OCI-M1 (cell line): ENCODE results near the gene MEMO1.
"Not testable (repeated sequence)": the region's sequence is repeated elsewhere in the genome, so short reads cannot be mapped to it uniquely, and the experiment has no call there.

Experiments used
- DNase-seq: peaks from one replicate; lab custom pipeline; 2025; lab: John Stamatoyannopoulos, UW

MEMO1 gene

DNA sequence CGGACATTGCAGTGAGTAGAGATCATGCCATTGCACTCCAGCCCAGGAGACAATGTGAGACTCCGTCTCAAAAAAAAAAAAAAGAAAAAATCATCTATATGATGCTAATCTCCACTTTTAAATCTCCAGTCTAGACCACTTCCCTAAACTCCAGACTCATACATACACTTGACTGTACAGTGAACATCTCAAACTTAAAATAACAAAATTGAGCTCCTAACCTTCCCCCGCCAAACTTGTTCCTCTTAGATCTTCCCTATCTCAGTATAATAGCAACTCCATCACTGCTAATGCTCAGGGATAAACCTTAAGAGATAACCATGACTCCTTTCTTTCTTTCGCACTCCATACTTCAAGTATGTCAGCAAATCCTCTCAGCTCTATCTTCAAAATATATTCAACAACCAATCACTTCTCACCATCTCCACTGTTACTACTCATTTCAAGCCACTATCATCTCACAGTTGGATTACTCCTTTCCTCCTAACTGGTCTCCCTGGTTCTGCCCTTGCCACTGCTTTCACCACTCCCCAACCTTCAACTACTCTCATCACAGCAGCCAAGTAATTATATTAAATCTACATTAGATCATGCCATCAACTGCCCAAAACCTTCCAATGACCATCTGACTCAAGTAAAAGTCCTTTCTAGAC is 12.0 kb downstream of the MEMO1 start:
- peak; percentile 78 for DNase-seq

DNA sequence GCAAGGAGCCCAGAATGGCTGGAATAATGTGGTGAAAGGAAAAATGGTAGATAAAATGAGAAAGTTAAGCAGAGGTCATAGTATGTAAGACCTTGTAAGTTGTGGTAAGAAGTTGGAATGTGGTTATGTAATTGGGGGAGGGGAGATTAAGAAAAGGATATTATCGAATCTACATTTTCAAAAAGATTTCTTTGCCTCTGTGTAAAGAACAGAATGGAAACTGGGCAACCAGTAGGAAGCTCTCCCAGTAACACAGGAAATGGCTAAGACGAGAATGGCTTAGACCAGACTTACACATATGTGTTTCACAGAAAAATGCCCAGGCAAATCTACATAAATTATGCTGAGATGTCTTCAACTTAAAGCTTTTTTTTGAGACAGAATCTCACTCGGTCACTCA is 13.2 kb downstream of the MEMO1 start:
- peak; percentile 28 for DNase-seq

DNA sequence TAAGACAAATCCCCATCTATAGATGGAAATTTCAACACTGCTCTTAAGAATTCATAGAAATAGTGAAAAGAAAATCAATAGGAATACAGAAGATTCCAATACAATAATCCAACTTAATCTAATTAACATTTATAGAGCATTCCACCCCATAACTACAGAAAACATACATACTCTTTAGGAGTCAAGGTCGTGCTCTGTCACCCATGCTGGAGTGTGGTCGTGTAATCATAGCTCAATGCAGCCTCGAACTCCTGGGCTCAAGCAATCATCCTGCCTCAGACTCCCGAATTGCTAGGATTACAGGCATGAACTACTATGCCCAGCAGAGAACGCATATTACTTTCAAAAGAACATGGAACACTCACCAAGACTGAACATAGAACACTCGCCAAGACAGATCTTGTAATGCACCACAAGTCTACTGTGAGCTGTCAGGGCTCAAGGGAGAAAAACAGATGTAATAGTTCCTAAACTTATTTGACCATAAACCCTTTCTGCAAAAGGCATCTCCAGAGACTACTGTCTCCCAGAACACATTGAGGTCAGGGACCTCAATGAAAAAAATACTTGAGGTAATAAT is 14.1 kb downstream of the MEMO1 start:
- no peak for DNase-seq

DNA sequence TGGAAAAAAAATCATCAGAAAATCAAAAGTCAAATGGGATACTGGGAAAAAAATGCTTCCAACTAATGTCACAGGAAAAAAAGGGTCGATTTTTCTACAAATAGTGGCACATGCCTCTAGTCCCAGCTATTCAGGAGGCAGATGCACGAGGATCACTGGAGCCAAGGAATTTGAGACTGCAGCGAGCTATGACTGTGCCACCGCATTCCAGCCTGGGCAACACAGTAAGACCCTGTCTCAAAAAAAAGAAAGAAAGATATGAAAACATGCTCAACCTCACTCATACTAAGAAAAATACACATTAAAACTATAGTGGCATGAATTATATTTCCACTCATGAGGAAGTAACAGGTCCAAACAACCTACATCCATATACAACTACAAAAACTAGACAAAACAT is 17.9 kb downstream of the MEMO1 start:
- no peak for DNase-seq

DNA sequence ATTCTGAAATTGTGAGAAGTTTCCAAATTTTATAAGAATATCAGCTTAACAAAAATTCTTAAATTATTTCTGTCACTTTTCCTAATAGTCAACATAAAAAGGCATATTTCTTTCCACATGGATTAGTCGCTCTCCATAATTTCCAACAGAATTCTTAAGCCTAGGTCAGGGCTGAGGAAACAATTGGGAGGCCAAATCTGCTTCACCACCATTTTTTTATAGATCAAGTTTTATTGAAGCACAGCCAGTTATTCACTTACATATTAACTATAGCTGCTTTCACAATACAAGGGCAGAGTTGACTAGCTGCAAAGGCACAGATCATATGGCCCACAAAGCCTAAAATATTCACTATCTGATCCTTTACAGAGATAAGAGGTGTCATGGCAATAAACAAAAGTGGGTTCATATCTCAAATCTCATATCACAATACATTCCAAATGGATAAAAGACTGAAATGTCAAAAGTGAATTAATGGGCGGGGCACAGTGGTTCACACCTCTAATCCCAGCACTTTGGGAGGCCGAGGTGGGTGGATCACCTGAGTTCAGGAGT is 18.7 kb downstream of the MEMO1 start:
- no peak for DNase-seq

DNA sequence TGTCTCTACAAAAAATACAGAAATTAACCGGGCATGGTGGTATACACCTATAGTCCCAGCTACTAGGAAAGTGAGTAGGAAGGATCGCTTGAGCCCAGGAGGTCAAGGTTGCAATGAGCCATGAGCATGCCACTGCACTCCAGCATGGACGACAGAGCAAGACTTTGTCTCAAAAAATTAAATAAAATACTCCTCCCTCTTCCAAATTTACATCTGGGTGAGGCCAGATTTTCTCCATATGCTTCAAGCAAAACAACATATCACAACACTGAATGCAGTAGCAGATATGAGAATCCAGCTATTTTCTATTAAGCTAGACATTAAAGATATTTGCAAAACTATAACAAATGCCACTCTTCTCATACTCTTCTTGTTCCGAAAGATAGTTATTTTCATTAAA is 20.9 kb downstream of the MEMO1 start:
- DNase-seq = no peak

DNA sequence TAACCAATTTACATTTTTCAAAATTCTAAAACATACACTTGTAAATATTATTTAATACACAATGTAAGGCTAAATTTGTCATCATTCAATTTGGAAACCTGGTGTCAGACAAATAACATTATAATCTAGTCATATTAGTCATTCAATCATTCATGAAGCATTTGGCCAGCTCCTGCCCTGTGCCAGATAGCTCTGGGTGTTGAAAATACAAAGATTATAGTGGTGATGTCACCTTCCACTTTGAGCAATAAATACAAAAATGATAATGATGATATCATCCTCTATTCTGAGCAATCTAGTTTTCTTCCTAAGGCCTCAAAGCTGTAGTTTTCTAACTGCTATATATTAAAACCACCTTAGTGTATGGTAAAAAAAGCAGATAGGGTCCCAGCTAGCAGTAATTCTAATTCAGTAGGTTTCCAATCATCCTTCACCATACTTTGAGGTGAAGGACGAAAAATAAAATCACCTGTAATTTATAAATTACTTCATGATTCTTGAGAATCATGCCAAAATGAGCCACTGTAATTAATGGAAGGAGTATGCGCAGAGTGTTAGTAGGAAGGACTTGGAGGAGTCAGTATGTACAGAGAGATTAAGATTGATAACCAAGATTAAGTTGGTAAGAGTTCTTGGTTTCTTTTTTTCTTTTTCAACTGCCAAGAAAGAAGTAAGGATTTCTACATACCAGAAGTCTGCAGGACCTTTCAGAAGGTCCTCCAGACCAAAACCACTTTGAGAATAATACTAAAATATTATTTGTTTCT is 23.2 kb downstream of the MEMO1 start:
- peak; percentile 53 for DNase-seq

DNA sequence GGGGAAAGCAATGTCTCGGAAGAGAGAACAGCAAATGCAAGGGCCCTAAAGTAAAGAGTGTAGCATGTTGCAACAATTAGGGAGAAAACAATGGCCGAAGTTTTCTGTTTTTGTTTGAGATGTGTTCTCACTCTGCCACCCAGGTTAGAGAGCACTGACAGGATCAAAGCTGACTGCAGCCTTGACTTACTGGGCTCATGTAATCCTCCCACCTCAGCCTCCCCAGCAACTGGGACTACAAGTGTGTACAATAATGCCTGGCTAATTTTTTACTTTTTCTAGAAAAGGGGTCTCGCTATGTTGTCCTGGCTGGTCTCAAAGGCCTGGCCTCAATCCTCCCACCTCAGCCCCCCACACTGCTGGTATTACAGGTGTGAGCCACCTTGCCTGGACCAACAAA is 23.9 kb downstream of the MEMO1 start:
- DNase-seq = no peak

DNA sequence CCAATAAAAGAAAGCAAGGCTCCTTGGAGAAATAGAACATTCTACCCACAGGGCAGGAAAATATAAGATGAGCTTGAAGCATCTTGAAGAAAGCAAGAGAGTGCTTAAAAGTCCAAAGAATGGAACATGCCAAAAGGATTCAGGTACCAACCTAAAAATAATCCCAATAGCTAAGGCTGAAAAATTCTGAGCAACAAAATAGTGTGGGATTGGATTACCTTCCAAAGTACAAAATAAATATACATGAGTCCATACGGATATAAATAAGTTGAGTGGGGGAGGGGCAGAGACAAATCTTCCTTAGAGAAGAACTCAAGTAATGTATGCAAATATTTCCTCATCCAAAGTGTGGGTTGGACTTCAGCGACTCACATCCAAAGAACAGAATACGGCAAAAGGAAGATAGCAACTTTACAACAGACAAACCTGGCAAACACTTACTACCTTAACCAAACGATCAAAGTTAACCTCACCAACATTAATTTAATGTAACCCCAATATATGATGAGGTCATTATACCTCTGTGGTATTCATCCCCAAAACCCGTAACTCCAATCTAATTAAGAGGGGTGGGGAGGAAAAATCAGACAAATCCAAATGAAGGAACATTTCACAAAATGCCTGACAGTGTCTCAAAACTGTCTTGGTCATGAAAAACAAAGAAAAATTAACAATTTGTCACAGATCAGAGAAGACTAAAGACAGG is 26.9 kb downstream of the MEMO1 start:
- DNase-seq = no peak

DNA sequence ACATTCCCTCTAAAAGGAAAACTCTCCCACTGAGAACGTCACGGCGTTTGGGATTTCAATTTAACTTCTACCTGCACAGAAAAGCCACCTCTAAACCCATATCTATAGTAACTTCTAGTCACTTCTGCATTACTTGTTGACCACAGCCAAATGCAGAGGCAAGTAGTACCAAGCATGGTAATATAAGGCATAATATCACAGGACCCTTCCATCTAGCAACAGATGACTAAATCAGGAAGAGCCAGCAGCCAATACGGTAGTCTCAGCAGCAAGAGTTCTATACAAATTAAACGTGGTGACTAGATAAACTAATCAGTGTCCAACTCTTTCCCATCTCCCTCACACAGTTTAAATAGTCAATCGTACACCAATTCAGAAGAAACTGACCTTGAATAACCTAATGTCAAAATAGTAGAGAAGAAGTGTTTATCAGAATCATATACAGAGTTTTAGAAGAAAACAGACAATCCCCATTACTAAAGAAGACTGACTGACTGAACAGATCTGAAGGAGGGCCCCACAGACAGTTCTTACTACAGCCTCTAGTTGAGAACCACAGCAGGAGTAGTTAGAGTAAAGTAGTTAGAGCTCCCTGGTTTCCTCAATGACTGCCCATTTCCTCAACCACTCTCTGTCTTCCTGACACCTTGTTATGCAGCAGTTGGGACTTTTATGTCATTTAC is 30.0 kb downstream of the MEMO1 start:
- peak; percentile 88 for DNase-seq

DNA sequence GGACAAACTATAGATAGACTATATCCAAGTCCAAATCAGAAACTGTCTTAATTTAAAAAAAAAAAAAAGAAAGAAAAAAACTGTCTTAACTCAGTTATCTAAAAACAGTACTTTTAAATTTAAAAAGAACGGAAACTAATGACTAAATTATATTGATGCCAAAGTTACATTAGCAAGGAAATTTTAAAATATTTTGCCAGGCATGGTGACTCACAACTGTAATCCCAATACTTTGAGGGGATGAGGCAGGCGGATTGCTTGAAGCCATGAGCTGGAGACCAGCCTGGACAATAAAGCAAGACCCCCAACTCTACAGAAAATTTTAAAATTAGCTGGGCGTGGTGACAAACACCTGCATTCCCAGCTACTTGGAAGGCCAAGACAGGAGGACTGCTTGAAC is 30.9 kb downstream of the MEMO1 start:
- no peak for DNase-seq

DNA sequence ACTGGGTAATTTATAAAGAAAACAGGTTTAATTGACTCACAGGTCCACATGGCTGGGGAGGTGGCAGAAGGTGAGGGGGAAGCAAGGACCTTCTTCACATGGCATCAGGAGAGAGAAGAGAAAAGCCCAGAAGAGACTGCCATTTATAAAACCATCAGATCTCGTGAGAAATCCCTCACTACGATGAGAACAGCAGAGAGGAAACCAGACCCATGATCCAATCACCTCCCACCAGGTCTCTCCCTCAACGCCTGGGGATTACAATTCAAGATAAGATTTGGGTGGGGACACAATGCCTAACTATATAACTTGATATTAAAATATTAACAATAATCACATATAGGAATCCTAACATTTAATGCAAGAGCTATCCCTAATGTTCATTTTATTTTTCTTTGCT is 31.8 kb downstream of the MEMO1 start:
- peak; percentile 22 for DNase-seq

DNA sequence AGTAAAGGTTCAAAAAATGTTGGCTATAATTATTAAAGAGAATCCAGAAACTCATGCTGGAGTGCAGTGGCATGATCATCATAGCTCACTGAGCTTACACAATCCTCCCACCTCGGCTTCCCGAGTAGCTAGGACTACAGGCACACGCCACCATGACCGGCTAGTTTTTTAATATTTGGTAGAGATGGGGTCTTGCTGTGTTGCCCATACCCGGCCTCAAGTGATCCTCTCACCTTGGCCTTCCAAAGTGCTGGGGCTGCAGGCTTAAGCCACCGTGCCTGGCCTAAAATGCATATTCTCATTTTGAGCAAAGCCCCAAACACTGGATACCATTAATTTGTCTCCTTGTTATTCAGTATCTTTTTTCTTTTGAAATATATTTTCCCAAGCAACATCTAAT is 32.4 kb downstream of the MEMO1 start:
- no peak for DNase-seq

DNA sequence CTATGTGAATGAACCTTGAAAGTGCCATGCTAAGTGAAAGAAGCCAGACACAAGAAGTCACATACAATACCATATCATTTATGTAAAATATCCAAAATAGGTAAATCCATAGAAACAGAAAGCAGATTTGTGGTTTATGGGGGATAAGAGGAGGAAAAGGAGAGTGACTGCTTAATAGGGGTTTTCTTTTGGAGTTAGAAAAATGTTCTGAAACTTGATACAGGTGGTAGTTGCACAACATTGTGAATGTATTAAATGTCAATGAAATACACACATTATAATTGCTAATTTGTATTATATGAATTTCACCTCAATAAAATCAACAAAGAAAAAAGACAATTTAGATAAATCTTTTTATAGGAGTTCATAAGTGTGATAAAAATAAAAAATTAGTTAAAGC is 37.1 kb downstream of the MEMO1 start:
- no peak for DNase-seq

DNA sequence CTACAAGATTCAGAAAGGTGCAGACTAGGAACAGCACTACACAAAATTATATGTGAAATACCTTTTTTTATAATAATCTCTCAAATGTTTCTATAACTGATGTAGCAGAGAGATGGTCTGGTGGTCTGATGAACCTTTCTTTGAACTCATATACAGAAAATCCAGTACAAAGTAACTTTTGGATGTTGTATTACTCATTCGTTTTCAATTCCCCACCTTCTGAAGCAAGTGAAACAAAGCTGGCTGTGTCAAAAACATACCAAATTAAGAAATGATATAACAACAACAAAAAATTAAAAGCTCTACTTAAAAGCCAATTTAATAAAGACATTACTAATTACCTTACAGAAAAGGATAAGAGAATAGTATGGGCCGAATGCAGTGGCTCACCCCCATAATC is 38.7 kb downstream of the MEMO1 start:
- DNase-seq = no peak

DNA sequence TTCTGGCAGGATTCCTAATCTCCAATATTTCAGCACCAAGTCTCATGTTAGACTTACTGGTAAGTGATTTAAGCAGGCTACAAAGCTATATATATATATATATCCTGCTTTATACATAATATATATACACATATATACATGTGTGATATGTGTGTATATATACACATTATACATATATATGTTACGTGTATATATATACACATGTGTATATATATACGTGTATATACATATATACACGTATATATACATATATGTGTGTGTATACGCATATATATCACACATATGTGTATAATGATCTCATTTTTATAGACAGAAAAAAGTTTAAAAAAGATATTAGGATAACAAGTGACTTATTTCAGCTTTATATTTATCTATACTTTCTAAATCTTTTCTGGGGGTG is 41.6 kb downstream of the MEMO1 start:
- no peak for DNase-seq

DNA sequence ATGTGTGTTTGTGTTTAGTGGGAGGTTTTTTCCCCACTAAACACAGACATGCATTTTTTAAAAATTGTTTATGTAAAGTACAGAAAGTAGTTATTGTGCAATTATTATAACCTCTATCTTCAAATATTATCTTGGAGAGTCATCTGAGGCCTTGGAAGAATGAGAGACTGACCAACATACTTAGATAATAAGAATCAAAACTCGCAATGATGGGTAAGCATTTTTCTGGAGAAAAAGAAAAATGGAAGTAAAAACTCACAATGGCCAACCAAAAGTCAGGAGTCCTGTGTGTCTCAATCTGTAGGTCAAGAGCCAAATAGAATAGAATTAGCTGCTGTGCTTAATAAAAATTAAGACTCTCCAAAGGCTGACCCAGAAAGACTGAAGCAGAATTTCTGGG is 43.0 kb downstream of the MEMO1 start:
- DNase-seq = no peak

DNA sequence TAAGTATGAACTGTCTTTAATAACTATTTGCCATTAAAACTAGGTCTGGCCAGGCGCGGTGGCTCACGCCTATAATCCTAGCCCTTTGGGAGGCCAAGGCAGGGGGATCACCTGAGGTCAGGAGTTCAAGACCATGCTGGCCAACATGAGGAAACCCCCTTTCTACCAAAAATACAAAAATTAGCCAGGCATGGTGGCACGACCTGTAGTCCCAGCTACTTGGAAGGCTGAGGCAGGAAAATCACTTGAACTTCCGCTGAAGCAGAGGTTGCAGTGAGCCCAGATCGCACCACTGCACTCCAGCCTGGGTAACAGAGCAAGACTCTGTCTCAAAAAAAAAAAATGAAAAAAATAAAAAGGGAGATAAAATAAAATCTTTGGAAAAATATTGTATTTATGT is 44.4 kb downstream of the MEMO1 start:
- DNase-seq = not testable (repeated sequence)

DNA sequence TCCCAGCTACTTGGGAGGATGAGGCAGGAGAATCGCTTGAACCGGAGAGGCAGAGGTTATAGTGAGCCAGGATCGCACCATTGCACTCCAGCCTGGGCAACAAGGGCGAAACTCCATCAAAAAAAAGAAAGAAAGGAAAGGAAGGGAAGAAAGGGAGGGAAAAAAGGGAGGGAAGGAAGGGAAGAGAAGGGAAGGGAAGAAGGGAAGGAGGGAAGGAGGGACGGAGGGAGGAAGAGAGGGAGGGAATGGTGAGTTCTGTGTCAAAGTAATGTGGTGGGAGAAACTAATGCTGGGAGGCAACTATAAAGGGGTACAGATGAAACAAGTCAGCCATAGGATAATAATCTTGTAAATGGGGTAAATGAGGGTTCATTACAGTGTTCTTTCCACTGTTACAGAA is 45.7 kb downstream of the MEMO1 start:
- DNase-seq = no peak

DNA sequence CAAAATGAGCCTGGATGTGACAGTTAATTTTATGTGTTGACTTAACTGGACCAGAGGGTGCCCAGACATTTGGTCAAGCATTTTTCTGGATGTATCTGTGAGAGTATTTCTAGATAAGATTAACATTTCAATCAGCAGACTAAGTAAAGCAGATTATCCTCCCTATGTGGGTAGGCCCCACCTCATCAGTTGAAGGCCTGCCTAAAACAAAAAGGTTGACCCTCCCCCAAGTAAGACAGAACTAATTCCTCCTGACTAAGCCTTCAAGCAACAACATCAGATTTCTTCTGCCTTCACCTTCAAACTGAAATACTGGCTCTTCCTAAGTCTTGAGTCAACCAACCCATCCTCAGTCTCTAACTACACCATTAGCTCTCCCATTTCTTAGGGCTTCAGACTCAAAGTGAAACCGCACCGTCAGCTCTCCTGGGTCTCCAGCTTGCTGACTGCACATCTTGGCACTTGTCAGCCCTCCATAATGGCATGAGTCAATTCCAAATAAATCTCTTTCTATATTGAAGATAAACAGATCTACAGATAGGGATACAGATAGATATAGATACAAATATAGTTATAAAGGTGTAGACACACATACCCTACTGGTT is 47.9 kb downstream of the MEMO1 start:
- peak; percentile 13 for DNase-seq

DNA sequence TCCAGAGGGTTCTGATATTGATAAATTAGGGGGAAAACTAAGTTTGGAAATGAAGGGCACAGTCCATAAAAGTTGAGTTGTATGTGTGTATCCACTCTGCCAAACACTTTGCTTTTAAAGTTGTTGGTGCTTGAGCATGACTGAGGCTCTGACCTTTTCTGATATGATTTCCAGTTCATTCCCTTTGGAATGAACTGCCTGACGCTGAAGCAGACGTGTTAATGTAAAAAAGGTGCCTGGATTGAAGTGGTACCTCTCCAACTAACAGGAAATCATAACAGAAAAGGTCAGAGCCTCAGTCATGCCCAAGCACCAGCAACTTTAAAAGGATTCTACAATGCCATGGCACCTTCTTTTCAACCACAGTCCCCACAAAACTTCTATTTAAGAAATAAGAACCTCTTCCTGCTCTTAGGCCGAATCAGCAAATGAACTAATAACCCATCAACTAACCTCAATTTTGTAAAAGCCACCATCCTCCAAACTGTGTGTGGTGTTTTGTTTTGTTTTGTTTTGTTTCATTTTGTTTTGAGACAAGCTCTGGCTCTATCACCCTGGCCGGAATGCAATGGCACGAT is 52.6 kb downstream of the MEMO1 start:
- no peak for DNase-seq
